ENCODE data around the gene MXI1. TPM values are rescaled to one million over a fixed set of nuclear protein-coding genes. Genes with fewer than 3 reads are reported as not detected.
"Not testable (repeated sequence)": the region's sequence is repeated elsewhere in the genome, so short reads cannot be mapped to it uniquely, and the experiment has no call there.

The MXI1 gene
- total and polyA plus RNA-seq, 4 donors, result 9.6 to 52.0 (median 14.2) TPM

GRCh38 chr10:110269374-110270318, 62.2 kb downstream of the MXI1 start:
- H3K9ac ChIP-seq (ENCODE audit: low read depth in 1 of 2, low read length in 2 of 2), result peak overlapping the region; percentile 55 to 97
- H3K4me3 ChIP-seq (ENCODE audit: low read depth in 1 of 3, low read length in 3 of 3), result peak overlapping the region; percentile 55 to 69 (median 65)
- 9% methylated on average over 4 of the region's 4 CpGs for WGBS
- H3K27ac ChIP-seq (ENCODE audit: low read depth in 1 of 2, low read length in 2 of 2), result peak overlapping the region; percentile 94 to 98
- no peaks in the 10 kb centered on the region for H3K9me3 ChIP-seq (ENCODE audit: control insufficient read depth in 4 of 4, low read length in 3 of 4)
- H3K27me3 ChIP-seq (ENCODE audit: control insufficient read depth in 4 of 4, insufficient read depth in 4 of 4, low read length in 3 of 4), result no peaks in the 10 kb centered on the region
- TF ChIP-seq, protein P1, sequence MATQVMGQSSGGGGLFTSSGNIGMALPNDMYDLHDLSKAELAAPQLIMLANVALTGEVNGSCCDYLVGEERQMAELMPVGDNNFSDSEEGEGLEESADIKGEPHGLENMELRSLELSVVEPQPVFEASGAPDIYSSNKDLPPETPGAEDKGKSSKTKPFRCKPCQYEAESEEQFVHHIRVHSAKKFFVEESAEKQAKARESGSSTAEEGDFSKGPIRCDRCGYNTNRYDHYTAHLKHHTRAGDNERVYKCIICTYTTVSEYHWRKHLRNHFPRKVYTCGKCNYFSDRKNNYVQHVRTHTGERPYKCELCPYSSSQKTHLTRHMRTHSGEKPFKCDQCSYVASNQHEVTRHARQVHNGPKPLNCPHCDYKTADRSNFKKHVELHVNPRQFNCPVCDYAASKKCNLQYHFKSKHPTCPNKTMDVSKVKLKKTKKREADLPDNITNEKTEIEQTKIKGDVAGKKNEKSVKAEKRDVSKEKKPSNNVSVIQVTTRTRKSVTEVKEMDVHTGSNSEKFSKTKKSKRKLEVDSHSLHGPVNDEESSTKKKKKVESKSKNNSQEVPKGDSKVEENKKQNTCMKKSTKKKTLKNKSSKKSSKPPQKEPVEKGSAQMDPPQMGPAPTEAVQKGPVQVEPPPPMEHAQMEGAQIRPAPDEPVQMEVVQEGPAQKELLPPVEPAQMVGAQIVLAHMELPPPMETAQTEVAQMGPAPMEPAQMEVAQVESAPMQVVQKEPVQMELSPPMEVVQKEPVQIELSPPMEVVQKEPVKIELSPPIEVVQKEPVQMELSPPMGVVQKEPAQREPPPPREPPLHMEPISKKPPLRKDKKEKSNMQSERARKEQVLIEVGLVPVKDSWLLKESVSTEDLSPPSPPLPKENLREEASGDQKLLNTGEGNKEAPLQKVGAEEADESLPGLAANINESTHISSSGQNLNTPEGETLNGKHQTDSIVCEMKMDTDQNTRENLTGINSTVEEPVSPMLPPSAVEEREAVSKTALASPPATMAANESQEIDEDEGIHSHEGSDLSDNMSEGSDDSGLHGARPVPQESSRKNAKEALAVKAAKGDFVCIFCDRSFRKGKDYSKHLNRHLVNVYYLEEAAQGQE (IDR thresholded peaks at IDR 0.05), result peak; percentile 92
- TF ChIP-seq, protein P2, sequence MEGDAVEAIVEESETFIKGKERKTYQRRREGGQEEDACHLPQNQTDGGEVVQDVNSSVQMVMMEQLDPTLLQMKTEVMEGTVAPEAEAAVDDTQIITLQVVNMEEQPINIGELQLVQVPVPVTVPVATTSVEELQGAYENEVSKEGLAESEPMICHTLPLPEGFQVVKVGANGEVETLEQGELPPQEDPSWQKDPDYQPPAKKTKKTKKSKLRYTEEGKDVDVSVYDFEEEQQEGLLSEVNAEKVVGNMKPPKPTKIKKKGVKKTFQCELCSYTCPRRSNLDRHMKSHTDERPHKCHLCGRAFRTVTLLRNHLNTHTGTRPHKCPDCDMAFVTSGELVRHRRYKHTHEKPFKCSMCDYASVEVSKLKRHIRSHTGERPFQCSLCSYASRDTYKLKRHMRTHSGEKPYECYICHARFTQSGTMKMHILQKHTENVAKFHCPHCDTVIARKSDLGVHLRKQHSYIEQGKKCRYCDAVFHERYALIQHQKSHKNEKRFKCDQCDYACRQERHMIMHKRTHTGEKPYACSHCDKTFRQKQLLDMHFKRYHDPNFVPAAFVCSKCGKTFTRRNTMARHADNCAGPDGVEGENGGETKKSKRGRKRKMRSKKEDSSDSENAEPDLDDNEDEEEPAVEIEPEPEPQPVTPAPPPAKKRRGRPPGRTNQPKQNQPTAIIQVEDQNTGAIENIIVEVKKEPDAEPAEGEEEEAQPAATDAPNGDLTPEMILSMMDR (IDR thresholded peaks at IDR 0.05; ENCODE audit: low read depth, low read length, missing input control), result no peak
- TF ChIP-seq ATF3 (IDR thresholded peaks at IDR 0.05) (peak; percentile 60), RXRA (IDR thresholded peaks at IDR 0.05) (peak; percentile 40 to 91), HNF4A (conservative IDR thresholded peaks at IDR 0.05) (peak; percentile 93 to 94), FOXA1 (IDR thresholded peaks at IDR 0.05) (peak; percentile 65), NR2F2 (IDR thresholded peaks at IDR 0.05) (no peak), YY1 (IDR thresholded peaks at IDR 0.05) (peak; percentile 83), RAD21 (IDR thresholded peaks at IDR 0.05) (peak; percentile 34 to 50), EGR1 (IDR thresholded peaks at IDR 0.05; ENCODE audit: low read depth in 2 of 2) (peak in 1 of 2 donors; percentile 20), JUND (IDR thresholded peaks at IDR 0.05) (peak; percentile 51 to 80), TAF1 (conservative IDR thresholded peaks at IDR 0.05) (peak; percentile 34), SP1 (IDR thresholded peaks at IDR 0.05) (peak; percentile 85), FOXA2 (IDR thresholded peaks at IDR 0.05) (peak; percentile 86), GABPA (IDR thresholded peaks at IDR 0.05 in 1 of 2, conservative IDR thresholded peaks at IDR 0.05 in 1 of 2) (peak in 1 of 2 donors; percentile 22), HNF4G (IDR thresholded peaks at IDR 0.05) (peak; percentile 80)
- TF ChIP-seq, protein P3, sequence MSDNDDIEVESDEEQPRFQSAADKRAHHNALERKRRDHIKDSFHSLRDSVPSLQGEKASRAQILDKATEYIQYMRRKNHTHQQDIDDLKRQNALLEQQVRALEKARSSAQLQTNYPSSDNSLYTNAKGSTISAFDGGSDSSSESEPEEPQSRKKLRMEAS (IDR thresholded peaks at IDR 0.05), result peak; percentile 56
- TF ChIP-seq, protein P4, sequence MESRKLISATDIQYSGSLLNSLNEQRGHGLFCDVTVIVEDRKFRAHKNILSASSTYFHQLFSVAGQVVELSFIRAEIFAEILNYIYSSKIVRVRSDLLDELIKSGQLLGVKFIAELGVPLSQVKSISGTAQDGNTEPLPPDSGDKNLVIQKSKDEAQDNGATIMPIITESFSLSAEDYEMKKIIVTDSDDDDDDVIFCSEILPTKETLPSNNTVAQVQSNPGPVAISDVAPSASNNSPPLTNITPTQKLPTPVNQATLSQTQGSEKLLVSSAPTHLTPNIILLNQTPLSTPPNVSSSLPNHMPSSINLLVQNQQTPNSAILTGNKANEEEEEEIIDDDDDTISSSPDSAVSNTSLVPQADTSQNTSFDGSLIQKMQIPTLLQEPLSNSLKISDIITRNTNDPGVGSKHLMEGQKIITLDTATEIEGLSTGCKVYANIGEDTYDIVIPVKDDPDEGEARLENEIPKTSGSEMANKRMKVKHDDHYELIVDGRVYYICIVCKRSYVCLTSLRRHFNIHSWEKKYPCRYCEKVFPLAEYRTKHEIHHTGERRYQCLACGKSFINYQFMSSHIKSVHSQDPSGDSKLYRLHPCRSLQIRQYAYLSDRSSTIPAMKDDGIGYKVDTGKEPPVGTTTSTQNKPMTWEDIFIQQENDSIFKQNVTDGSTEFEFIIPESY (IDR thresholded peaks at IDR 0.05), result peak; percentile 78
- no peak for DNase-seq (ENCODE audit: low spot score)
- peaks cover 6 to 28% (median 22%) of the 10 kb centered on the region in 4 donors for H3K4me1 ChIP-seq (ENCODE audit: control insufficient read depth in 4 of 4, insufficient read depth in 4 of 4, low read length in 3 of 4)
- no peaks in the 10 kb centered on the region for H3K36me3 ChIP-seq (ENCODE audit: control insufficient read depth in 4 of 4, insufficient read depth in 3 of 4, low read depth in 1 of 4, low read length in 3 of 4)

DNA sequence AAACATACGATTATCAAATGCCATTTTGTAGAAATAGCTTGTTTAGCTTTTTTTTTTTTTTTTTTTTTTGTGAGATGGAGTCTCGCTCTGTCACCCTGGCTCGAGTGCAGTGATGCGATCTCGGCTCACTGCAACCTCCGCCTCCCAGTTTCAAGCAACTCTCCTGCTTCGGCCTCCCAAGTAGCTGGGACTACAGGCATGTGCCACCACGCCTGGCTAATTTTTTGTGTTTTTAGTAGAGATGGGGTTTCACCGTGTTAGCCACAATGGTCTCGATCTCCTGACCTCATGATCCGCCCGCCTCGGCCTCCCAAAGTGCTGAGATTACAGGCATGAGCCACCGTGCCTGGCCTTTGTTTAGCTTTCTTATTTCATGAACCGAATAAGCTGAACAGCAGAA, 65.6 kb downstream of the MXI1 start:
- WGBS, result 96% methylated on average over 15 of the region's 15 CpGs
- H3K36me3 ChIP-seq (ENCODE audit: control insufficient read depth in 4 of 4, insufficient read depth in 3 of 4, low read depth in 1 of 4, low read length in 3 of 4); H3K27ac ChIP-seq (ENCODE audit: low read depth in 1 of 2, low read length in 2 of 2); H3K27me3 ChIP-seq (ENCODE audit: control insufficient read depth in 4 of 4, insufficient read depth in 4 of 4, low read length in 3 of 4); DNase-seq (ENCODE audit: low spot score); H3K9ac ChIP-seq (ENCODE audit: low read depth in 1 of 2, low read length in 2 of 2); H3K4me3 ChIP-seq (ENCODE audit: low read depth in 1 of 3, low read length in 3 of 3); H3K9me3 ChIP-seq (ENCODE audit: control insufficient read depth in 4 of 4, low read length in 3 of 4): not testable (repeated sequence)
- H3K4me1 ChIP-seq (ENCODE audit: control insufficient read depth in 4 of 4, insufficient read depth in 4 of 4, low read length in 3 of 4), result peaks cover 6 to 23% (median 20%) of the 10 kb centered on the region in 4 donors
